Esophagus squamous epithelium (tissue), 5 donors: ENCODE data around the gene RPS6KA4. TPM values are rescaled to one million over a fixed set of nuclear protein-coding genes. Genes with fewer than 3 reads are reported as not detected.

ENCODE experiments used
- DNase-seq: peaks from one replicate; lab custom pipeline; 2025; lab: John Stamatoyannopoulos, UW
- H3K27ac ChIP-seq, 4 donors: fragments of 200-600 bp; sonication (generic); one replicate each; pipeline ENCODE4 v1.5.1; 2016 to 2019; ENCODE audit warnings: mild to moderate bottlenecking in 1 of 4
- H3K27me3 ChIP-seq, 4 donors: fragments of 200-600 bp; sonication (generic); 1 replicate in 3 of 4; 2 replicates in 1 of 4; pipeline versions ENCODE4 v1.5.1 to v1.6.0; 2017 to 2021; ENCODE audit warnings: antibody characterized with exemption in 1 of 4
- H3K36me3 ChIP-seq, 3 donors: fragments of 200-600 bp; sonication (generic); one replicate each; pipeline ENCODE4 v1.5.1; 2016 to 2019
- H3K4me1 ChIP-seq, 3 donors: fragments of 200-600 bp; sonication (generic); one replicate each; pipeline ENCODE4 v1.5.1; 2017 to 2019
- H3K4me3 ChIP-seq, 4 donors: fragments of 200-600 bp; sonication (generic); 1 replicate in 3 of 4; 2 replicates in 1 of 4; pipeline ENCODE4 v1.5.1; 2016 to 2019; ENCODE audit warnings: mild to moderate bottlenecking in 2 of 4, moderate library complexity in 1 of 4
- H3K9me3 ChIP-seq, 3 donors: fragments of 200-600 bp; sonication (generic); one replicate each; pipeline ENCODE4 v1.5.1; 2016 to 2019
- POLR2A ChIP-seq, 4 donors: fragments of 450-650 bp; IDR thresholded peaks; one replicate each; pipeline ENCODE4 v1.6.1; 2017; ENCODE audit warnings: antibody characterized with exemption in 4 of 4, mild to moderate bottlenecking in 4 of 4, moderate library complexity in 3 of 4
- WGBS, 2 donors: methylation state at CpG; one replicate each; pipeline ENCODE4 v1.1.5; 2018; 5-methylcytosine and 5-hydroxymethylcytosine counted together
- intact Hi-C: fragments of 100-400 bp; cut with DNase I; formaldehyde crosslinking; loops from one replicate; pipeline ENCODE4 v1.15.0; 2022
- total RNA-seq, 4 donors: library from RNA; depleted of rRNA; stranded (reverse); fragments of >200 nt; gene quantifications; one replicate each; pipeline ENCODE4 v1.1.0, GENCODE V29; 2016
- TF ChIP-seq, protein P1 (sequence below), 6 experiments: fragments of 450-650 bp in 4 of 6; fragments of 200-600 bp in 2 of 6; sonication (generic) in 2 of 6; IDR thresholded peaks; one replicate each; pipeline ENCODE4 v1.5.1; 2016 to 2019; ENCODE audit warnings: antibody characterized with exemption in 6 of 6, mild to moderate bottlenecking in 4 of 6, moderate library complexity in 4 of 6
- donor health status: DM: yes; HTN: yes; CAD: no.

Gene RPS6KA4
- total RNA-seq, 4 donors from 2014 or later = 28.6 to 69.8 (median 55.0) TPM

DNA sequence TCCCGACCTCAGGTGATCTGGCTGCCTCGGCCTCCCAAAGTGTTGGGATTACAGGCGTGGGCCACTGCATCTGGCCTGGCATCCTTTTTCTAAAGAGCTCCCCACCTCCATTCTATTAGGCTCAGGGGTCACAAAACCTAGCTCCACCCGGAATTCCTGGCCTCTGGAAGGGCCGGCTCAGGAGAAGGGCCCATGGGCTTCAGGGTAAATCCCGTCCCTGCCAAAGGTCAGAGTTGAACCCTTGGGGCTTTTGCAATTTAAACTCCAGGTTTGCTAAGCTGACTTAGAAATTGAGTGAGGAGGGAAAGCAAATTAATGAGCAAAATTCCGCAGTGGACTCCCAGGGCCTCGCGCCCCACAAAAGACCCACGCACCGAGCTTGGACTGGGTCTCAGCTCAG, 48.3 kb downstream of the RPS6KA4 start:
- TF ChIP-seq, protein P1, sequence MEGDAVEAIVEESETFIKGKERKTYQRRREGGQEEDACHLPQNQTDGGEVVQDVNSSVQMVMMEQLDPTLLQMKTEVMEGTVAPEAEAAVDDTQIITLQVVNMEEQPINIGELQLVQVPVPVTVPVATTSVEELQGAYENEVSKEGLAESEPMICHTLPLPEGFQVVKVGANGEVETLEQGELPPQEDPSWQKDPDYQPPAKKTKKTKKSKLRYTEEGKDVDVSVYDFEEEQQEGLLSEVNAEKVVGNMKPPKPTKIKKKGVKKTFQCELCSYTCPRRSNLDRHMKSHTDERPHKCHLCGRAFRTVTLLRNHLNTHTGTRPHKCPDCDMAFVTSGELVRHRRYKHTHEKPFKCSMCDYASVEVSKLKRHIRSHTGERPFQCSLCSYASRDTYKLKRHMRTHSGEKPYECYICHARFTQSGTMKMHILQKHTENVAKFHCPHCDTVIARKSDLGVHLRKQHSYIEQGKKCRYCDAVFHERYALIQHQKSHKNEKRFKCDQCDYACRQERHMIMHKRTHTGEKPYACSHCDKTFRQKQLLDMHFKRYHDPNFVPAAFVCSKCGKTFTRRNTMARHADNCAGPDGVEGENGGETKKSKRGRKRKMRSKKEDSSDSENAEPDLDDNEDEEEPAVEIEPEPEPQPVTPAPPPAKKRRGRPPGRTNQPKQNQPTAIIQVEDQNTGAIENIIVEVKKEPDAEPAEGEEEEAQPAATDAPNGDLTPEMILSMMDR (IDR thresholded peaks at IDR 0.05) = no peak
- no peak for TF ChIP-seq POLR2A (IDR thresholded peaks at IDR 0.05)
- H3K27ac ChIP-seq = no peak overlapping the region

DNA sequence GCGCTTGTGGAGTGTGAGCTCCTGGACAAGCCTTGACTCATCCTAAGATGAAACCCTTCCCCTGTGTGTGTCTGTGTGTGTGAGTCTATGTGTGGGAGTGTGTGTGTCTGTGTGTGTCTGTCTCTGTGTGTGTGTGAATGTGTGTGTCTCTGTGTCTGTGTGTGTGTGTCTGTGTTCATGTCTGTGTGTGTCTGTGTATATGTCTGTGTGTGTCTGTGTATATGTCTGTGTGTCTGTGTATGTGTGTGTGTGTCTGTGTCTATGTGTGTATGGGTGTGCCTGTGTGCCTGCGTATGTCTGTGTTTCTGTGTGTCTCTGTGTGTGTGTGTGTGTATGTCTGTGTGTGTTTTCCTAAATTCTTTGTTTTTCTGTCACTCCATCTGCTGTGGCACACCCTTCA, 48.7 kb downstream of the RPS6KA4 start:
- Histone ChIP-seq H3K4me3 (no peak overlapping the region), H3K27me3 (peaks cover 0 to 30% (median 0%) of the 10 kb centered on the region in 4 donors), H3K36me3 (no peaks in the 10 kb centered on the region), H3K9me3 (no peaks in the 10 kb centered on the region), H3K4me1 (peaks cover 0 to 5% (median 0%) of the 10 kb centered on the region in 3 donors), H3K27ac (no peak overlapping the region)
- TF ChIP-seq POLR2A (IDR thresholded peaks at IDR 0.05) = no peak
- TF ChIP-seq, protein P1 (IDR thresholded peaks at IDR 0.05) = no peak
- 81% methylated on average over 2 of the region's 2 CpGs; no CpG with 5 or more reads in 1 of the 2 donors for WGBS, 2 donors
- intact Hi-C loops = no loop called here
- DNase-seq = no peak

More for the DNA sequence above, 48.3 kb downstream of the RPS6KA4 start:
- Histone ChIP-seq H3K27me3 (peaks cover 0 to 31% (median 0%) of the 10 kb centered on the region in 4 donors), H3K9me3 (no peaks in the 10 kb centered on the region), H3K4me3 (no peak overlapping the region), H3K36me3 (no peaks in the 10 kb centered on the region), H3K4me1 (peaks cover 0 to 5% (median 0%) of the 10 kb centered on the region in 3 donors)
- 69 to 87% methylated on average over 3 to 10 of the region's 11 CpGs for WGBS, 2 donors
- intact Hi-C loops = no loop called here
- DNase-seq = no peak

DNA sequence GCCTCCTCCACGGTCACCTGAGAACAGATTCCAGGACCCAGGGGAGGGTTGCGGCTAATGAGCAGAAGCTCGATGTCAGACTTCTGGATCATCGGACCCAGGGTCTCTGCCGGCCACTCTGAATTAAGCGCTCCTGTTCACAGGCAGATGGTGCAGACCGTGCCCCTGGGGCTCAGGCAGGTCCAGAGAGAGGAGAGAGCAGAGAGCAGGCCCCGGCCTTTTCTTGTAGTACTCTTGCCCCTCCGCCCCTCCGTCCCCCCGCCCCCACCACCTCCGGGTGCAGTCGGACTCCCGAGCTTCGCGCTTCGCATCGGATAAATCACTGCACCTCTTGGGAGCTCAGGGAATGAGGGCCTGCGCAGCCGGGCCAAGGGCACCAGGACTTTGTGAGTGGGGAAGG, 50.3 kb downstream of the RPS6KA4 start:
- Histone ChIP-seq H3K9me3 (no peaks in the 10 kb centered on the region), H3K4me3 (no peak overlapping the region), H3K36me3 (no peaks in the 10 kb centered on the region), H3K4me1 (peaks cover 0 to 5% (median 0%) of the 10 kb centered on the region in 3 donors), H3K27me3 (peaks cover 0 to 29% (median 0%) of the 10 kb centered on the region in 4 donors), H3K27ac (no peak overlapping the region)
- 69 to 92% methylated on average over 9 to 17 of the region's 20 CpGs for WGBS, 2 donors
- DNase-seq = no peak
- intact Hi-C loops = no loop called here
- TF ChIP-seq, protein P1 (IDR thresholded peaks at IDR 0.05) = no peak

DNA sequence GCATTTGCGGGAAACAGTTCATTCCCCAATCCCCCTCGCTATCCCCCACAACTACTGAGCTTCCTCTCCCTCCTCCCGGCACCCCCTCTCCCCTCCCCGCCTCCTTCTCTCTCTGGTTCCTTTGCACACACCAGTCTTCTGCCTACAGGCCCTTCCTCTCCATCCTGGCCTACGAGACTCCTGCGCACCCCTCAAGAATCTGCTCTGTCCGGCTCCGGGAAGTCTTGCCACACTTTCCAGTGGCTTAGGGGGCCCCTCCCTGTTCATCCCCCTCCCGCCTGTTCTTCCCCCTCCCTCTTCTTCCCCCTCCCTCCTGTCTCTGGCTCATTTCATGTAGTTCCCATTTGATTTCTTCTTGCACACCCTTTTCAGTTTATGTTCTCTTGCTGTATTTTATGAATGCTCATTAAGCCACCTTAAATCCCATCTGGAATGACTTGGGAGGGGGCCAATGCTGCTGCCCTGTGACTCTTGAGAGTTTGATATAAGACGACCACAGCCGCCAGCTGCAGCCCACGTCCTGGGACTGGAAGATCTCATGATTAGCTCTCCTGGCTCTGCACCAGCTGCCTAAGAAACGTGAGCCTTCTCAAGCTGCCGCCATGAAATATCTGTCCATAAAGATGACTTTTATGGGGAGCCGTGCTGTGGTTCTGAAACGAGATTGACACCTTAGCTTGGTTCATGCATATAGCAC, 50.9 kb downstream of the RPS6KA4 start:
- no peak for DNase-seq
- Histone ChIP-seq H3K27me3 (peaks cover 0 to 23% (median 0%) of the 10 kb centered on the region in 4 donors), H3K36me3 (no peaks in the 10 kb centered on the region), H3K27ac (no peak overlapping the region), H3K4me3 (no peak overlapping the region), H3K4me1 (peaks cover 0 to 5% (median 0%) of the 10 kb centered on the region in 3 donors), H3K9me3 (no peaks in the 10 kb centered on the region)
- WGBS, 2 donors = 43 to 44% methylated on average over 12 to 16 of the region's 16 CpGs
- TF ChIP-seq, protein P1 (IDR thresholded peaks at IDR 0.05) = no peak
- TF ChIP-seq POLR2A (IDR thresholded peaks at IDR 0.05) = no peak
- intact Hi-C loops = no loop called here

DNA sequence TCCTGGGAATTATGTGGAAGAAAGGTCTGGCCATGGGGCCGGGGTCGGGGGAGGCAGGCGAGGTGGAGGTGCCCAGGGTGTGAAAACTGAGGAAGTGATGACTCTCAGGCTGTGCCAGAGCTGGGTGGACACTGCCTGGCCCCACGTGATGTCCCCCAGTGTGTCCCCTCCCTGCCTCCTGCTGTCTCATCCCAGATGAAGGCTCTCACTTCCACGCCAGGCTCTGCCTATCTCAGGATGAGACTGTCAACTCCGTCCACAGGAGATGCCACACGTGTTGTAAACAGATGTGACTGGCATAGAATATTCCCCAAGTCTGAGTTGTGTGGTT, 51.4 kb downstream of the RPS6KA4 start:
- intact Hi-C loops = no loop called here
- Histone ChIP-seq H3K4me1 (peaks cover 0 to 5% (median 0%) of the 10 kb centered on the region in 3 donors), H3K36me3 (no peaks in the 10 kb centered on the region), H3K9me3 (no peaks in the 10 kb centered on the region), H3K4me3 (no peak overlapping the region), H3K27ac (no peak overlapping the region), H3K27me3 (peaks cover 0 to 19% (median 0%) of the 10 kb centered on the region in 4 donors)
- no peak for TF ChIP-seq POLR2A (IDR thresholded peaks at IDR 0.05)
- TF ChIP-seq, protein P1 (IDR thresholded peaks at IDR 0.05) = no peak
- DNase-seq = no peak
- WGBS, 2 donors = 77 to 78% methylated on average over 7 of the region's 7 CpGs
